OCI-LY7 (cell line): ENCODE results near the gene TCL1B. TPM values are rescaled to one million over a fixed set of nuclear protein-coding genes. Genes with fewer than 3 reads are reported as not detected.
A peak's percentile ranks its signal among the peaks of the same experiment; 100 is the strongest.

ENCODE experiments used
- BruUV-seq: library from RNA; stranded (reverse); fragments of 400-500 nt; replicated peaks from 2 replicates; lab custom pipeline; 2021; lab: Mats Ljungman, UMichigan
- CTCF ChIA-PET: fragments of 300-600 bp; sonication (Branson Sonifier 250); formaldehyde crosslinking; loops from one replicate; lab custom pipeline; 2022; ENCODE audit warnings: antibody characterized with exemption; ENCODE audit not compliant: unreplicated experiment; lab: Charles Lee
- POLR2A ChIA-PET: fragments of 300-600 bp; sonication (Branson Sonifier 250); formaldehyde crosslinking; loops from one replicate; lab custom pipeline; 2022; ENCODE audit warnings: antibody characterized with exemption; lab: Charles Lee
- DNase-seq: peaks from one replicate; pipeline ENCODE4 v3.0.0-alpha.2; 2015; ENCODE audit warnings: low spot score
- H2AFZ ChIP-seq: fragments of 200-600 bp; sonication (generic), shearing (Covaris generic); 2 replicates; pipeline ENCODE4 v1.6.1; 2014; ENCODE audit warnings: mild to moderate bottlenecking, antibody characterized with exemption, low read length, moderate library complexity
- H3K27ac ChIP-seq: fragments of 200-600 bp; sonication (generic); 2 replicates; pipeline ENCODE4 v1.5.1; 2014; ENCODE audit warnings: mixed run types, low read depth, mild to moderate bottlenecking, moderate library complexity, low read length, inconsistent platforms; ENCODE audit not compliant: poor library complexity, severe bottlenecking
- H3K36me3 ChIP-seq: fragments of 200-600 bp; sonication (generic); 2 replicates; pipeline ENCODE4 v1.6.1; 2014; ENCODE audit warnings: mild to moderate bottlenecking, antibody characterized with exemption, low read length, moderate library complexity, mixed read lengths; ENCODE audit not compliant: insufficient read depth
- H3K4me1 ChIP-seq: fragments of 200-600 bp; sonication (generic); 2 replicates; pipeline ENCODE4 v1.5.1; 2014; ENCODE audit warnings: mild to moderate bottlenecking, low read length; ENCODE audit not compliant: insufficient read depth, poor library complexity, severe bottlenecking
- H3K4me2 ChIP-seq: fragments of 200-600 bp; sonication (generic); 2 replicates; pipeline ENCODE4 v1.6.1; 2014; ENCODE audit warnings: mild to moderate bottlenecking, low read length
- H3K4me3 ChIP-seq: fragments of 200-600 bp; sonication (generic); 2 replicates; pipeline ENCODE4 v1.5.1; 2014; ENCODE audit warnings: mild to moderate bottlenecking, low read depth, low read length; ENCODE audit not compliant: poor library complexity, severe bottlenecking
- H3K79me2 ChIP-seq: fragments of 200-600 bp; sonication (generic); 2 replicates; pipeline ENCODE4 v1.6.1; 2016; ENCODE audit warnings: low read depth, mild to moderate bottlenecking, low read length, moderate library complexity, mixed read lengths; ENCODE audit not compliant: insufficient read depth
- H3K9me2 ChIP-seq: fragments of 200-600 bp; sonication (generic); 2 replicates; pipeline ENCODE4 v1.6.1; 2016; ENCODE audit warnings: mild to moderate bottlenecking, low read length, mixed read lengths; ENCODE audit not compliant: insufficient read depth
- H3K9me3 ChIP-seq: fragments of 200-600 bp; sonication (generic); 2 replicates; pipeline ENCODE4 v1.6.1; 2014; ENCODE audit warnings: mild to moderate bottlenecking, mixed run types, low read length, mixed read lengths
- H4K20me1 ChIP-seq: fragments of 200-600 bp; sonication (generic); 2 replicates; pipeline ENCODE4 v1.6.1; 2014; ENCODE audit warnings: mild to moderate bottlenecking, antibody characterized with exemption, low read length, moderate library complexity, mixed read lengths; ENCODE audit not compliant: insufficient read depth
- EZH2phosphoT487 ChIP-seq: fragments of 200-600 bp; sonication (generic); IDR thresholded peaks from 2 replicates; pipeline ENCODE4 v1.6.1; 2018; ENCODE audit warnings: low read depth, borderline replicate concordance, mild to moderate bottlenecking, mixed run types, antibody characterized with exemption, low read length, moderate library complexity, mixed read lengths
- intact Hi-C: fragments of 100-400 bp; cut with micrococcal nuclease; formaldehyde crosslinking; loops from one replicate; pipeline ENCODE4 v1.10.0; 2022; ENCODE audit not compliant: unreplicated experiment
- total RNA-seq, 2 experiments: library from RNA; depleted of rRNA in 1 of 2; stranded (reverse); fragments of >200 nt in 1 of 2; shearing (Covaris generic) in 1 of 2; gene quantifications; 2 replicates each; pipeline ENCODE4 v1.2.3, GENCODE V29; 2014 to 2022
- TF ChIP-seq, protein P1 (sequence below): fragments of 200-600 bp; sonication (generic); conservative IDR thresholded peaks from 2 replicates; pipeline ENCODE4 v1.5.1; 2014; ENCODE audit warnings: mild to moderate bottlenecking, antibody characterized with exemption, low read length, moderate library complexity, mixed read lengths

Gene TCL1B
- total RNA-seq, 2 experiments from 2014 or later = 5.6 to 75.2 TPM

DNA sequence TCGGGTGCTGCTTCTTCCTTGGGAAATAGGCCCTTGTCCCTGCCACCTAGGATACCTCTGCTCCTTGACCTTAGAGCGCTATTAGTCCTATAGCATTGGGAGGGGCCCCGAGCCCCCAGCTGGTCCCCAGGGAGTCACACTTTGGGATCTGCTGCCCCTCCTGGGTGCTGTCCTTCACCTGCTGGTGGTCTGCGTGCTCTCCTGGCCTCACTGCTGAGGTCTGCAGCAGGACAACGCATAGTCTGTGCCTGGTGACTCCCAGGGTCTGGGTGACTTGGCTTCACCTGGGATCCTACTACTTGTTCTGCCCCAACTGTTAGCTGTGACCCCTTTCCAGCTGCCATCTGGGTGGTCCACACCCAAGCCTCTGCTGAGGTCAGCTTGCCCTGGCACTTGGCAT, 8.8 kb downstream of the TCL1B start:
- H2AFZ ChIP-seq = no peak overlapping the region
- BruUV-seq = no TSS peak
- no peaks in the 10 kb centered on the region for H4K20me1 ChIP-seq
- H3K4me1 ChIP-seq = peaks cover 76% of the 10 kb centered on the region
- no peak for DNase-seq
- peaks cover 8% of the 10 kb centered on the region for H3K36me3 ChIP-seq
- no peaks in the 10 kb centered on the region for H3K79me2 ChIP-seq
- peak overlapping the region; percentile 100 for H3K27ac ChIP-seq
- POLR2A ChIA-PET = interaction anchor here (0.7 to 12.5 kb wide), 7 partner anchors 9 to 76 kb away, joined by 3 to 235 read pairs (median 5); no protein-coding TSS in a partner anchor
- peak overlapping the region; percentile 73 for H3K4me2 ChIP-seq
- CTCF ChIA-PET = interaction anchor here (0.6 to 1.5 kb wide), 2 partner anchors 79 to 88 kb away, joined by 3 read pairs; no protein-coding TSS in a partner anchor
- intact Hi-C loops = loop anchor here (5.0 kb wide), 1 partner anchor 77 kb away; no protein-coding TSS in a partner anchor
- no peak overlapping the region for H3K4me3 ChIP-seq
- H3K9me3 ChIP-seq = no peaks in the 10 kb centered on the region
- no peak for TF ChIP-seq EZH2phosphoT487
- TF ChIP-seq, protein P1, sequence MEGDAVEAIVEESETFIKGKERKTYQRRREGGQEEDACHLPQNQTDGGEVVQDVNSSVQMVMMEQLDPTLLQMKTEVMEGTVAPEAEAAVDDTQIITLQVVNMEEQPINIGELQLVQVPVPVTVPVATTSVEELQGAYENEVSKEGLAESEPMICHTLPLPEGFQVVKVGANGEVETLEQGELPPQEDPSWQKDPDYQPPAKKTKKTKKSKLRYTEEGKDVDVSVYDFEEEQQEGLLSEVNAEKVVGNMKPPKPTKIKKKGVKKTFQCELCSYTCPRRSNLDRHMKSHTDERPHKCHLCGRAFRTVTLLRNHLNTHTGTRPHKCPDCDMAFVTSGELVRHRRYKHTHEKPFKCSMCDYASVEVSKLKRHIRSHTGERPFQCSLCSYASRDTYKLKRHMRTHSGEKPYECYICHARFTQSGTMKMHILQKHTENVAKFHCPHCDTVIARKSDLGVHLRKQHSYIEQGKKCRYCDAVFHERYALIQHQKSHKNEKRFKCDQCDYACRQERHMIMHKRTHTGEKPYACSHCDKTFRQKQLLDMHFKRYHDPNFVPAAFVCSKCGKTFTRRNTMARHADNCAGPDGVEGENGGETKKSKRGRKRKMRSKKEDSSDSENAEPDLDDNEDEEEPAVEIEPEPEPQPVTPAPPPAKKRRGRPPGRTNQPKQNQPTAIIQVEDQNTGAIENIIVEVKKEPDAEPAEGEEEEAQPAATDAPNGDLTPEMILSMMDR = no peak
- no peaks in the 10 kb centered on the region for H3K9me2 ChIP-seq

DNA sequence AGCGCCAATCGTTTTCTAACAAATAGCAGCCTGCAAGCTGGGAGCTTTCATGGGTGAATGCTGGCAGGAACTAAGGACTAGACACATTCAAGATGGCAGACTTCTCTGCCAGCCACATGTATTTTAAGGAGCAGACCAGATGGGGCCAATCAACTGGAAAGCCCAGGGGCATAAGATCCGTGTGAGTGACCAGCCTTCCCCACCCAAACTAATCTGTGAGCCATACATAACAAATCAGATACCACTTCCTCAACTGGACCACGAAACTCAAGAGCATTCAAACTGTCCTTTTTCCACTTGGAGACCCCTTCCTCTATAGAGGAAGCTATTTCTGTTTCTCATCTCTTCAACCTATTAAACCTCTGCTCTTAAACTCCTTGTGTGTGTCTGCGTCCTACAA, 9.7 kb downstream of the TCL1B start:
- peak overlapping the region; percentile 44; the same call in 1 of the 2 replicates for H2AFZ ChIP-seq
- no peaks in the 10 kb centered on the region for H3K9me3 ChIP-seq
- H3K36me3 ChIP-seq = peaks cover 8% of the 10 kb centered on the region
- no peaks in the 10 kb centered on the region for H4K20me1 ChIP-seq
- peak overlapping the region; percentile 49 for H3K4me3 ChIP-seq
- H3K4me1 ChIP-seq = peaks cover 85% of the 10 kb centered on the region
- TF ChIP-seq, protein P1 = no peak
- TF ChIP-seq EZH2phosphoT487 = no peak
- peak overlapping the region; percentile 100 for H3K27ac ChIP-seq
- CTCF ChIA-PET = interaction anchor here (1.4 to 1.5 kb wide), 2 partner anchors 29 to 78 kb away, joined by 3 to 7 read pairs; no protein-coding TSS in a partner anchor
- H3K9me2 ChIP-seq = no peaks in the 10 kb centered on the region
- BruUV-seq = no TSS peak
- peak overlapping the region; percentile 73 for H3K4me2 ChIP-seq
- no peaks in the 10 kb centered on the region for H3K79me2 ChIP-seq
- peak; percentile 95 for DNase-seq
- intact Hi-C loops = loop anchor here (1.0 to 5.0 kb wide), 3 partner anchors 16 to 76 kb away; no protein-coding TSS in a partner anchor
- POLR2A ChIA-PET = interaction anchor here (0.6 to 12.5 kb wide), 11 partner anchors 9 to 212 kb away, joined by 3 to 235 read pairs (median 5); partner anchors contain the start of gene TCL1B

DNA sequence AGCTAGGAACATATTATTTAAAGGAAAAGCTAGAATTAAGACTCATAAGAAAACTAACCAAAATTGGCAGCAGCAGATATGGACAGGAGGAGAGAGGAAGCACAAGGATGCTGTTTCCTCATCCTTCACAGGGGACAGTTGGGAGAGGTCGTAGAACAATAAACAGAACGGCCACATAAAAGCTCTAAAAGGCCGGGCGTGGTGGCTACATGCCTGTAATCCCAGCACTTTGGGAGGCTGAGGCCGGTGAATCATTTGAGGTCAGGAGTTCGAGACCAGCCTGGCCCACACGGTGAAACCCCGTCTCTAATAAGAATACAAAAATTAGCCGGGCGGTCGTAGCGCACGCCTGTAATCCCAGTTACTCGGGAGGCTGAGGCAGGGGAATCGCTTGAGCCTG, 10.5 kb downstream of the TCL1B start:
- no peak for DNase-seq
- H4K20me1 ChIP-seq = no peaks in the 10 kb centered on the region
- peak overlapping the region; percentile 73 for H3K4me2 ChIP-seq
- H3K4me3 ChIP-seq = peak overlapping the region; percentile 49
- ChIA-PET CTCF (interaction anchor here (1.4 to 1.9 kb wide), 3 partner anchors 30 to 77 kb away, joined by 3 to 9 read pairs (median 7); no protein-coding TSS in a partner anchor), POLR2A (interaction anchor here (0.6 to 12.5 kb wide), 10 partner anchors 10 to 255 kb away, joined by 3 to 235 read pairs (median 8); partner anchors contain the start of gene TCL1B)
- TF ChIP-seq, protein P1 = no peak
- TF ChIP-seq EZH2phosphoT487 = no peak
- H3K9me3 ChIP-seq = no peaks in the 10 kb centered on the region
- H3K36me3 ChIP-seq = peaks cover 8% of the 10 kb centered on the region
- H3K27ac ChIP-seq = peak overlapping the region; percentile 100
- peaks cover 92% of the 10 kb centered on the region for H3K4me1 ChIP-seq
- H2AFZ ChIP-seq = peak overlapping the region; percentile 44; the same call in 1 of the 2 replicates
- no peaks in the 10 kb centered on the region for H3K79me2 ChIP-seq
- intact Hi-C loops = loop anchor here (1.0 to 5.0 kb wide), 3 partner anchors 16 to 76 kb away; no protein-coding TSS in a partner anchor
- H3K9me2 ChIP-seq = no peaks in the 10 kb centered on the region
- no TSS peak for BruUV-seq
